ENCODE data around the gene SIX6. TPM values are rescaled to one million over a fixed set of nuclear protein-coding genes. Genes with fewer than 3 reads are reported as not detected.

Gene SIX6
- total and polyA plus RNA-seq, 2 donors (not counting 1 experiment from before 2014, with no cell fraction given), result not detected

- H3K9me3 ChIP-seq (ENCODE audit: control extremely low read depth in 1 of 3, control insufficient read depth in 2 of 3, insufficient read depth in 1 of 3, low read length in 2 of 3), result peaks cover 0 to 45% (median 2%) of the 10 kb centered on the region in 3 donors
- Mint-ChIP-seq H3K27me3 (peaks cover 64% of the 10 kb centered on the region), H3K4me1 (peaks cover 13% of the 10 kb centered on the region), H3K9me3 (ENCODE audit: insufficient read depth) (no peaks in the 10 kb centered on the region), H3K27ac (peak overlapping the region; percentile 32), H3K4me3 (no peak overlapping the region)
- peaks cover 24 to 36% of the 10 kb centered on the region in 2 donors for H3K4me1 ChIP-seq (ENCODE audit: control insufficient read depth in 2 of 2, insufficient read depth in 2 of 2, low read length in 2 of 2)
- no peaks in the 10 kb centered on the region for H3K36me3 ChIP-seq (replicated peaks in 1 of 2; ENCODE audit: control extremely low read depth in 1 of 2, control insufficient read depth in 1 of 2, extremely low read depth in 1 of 2, insufficient read depth in 2 of 2, low read length in 1 of 2)
- no peak overlapping the region for H3K9ac ChIP-seq (ENCODE audit: low read length)
- H3K4me3 ChIP-seq (ENCODE audit: control extremely low read depth in 1 of 5, extremely low read depth in 1 of 5, insufficient read depth in 1 of 5, low read depth in 2 of 5, low read length in 4 of 5), result no peak overlapping the region
- POLR2A ChIA-PET, result no interaction called here
- no peak overlapping the region for H3K27ac ChIP-seq (ENCODE audit: low read length in 2 of 2)
- H3K27me3 ChIP-seq (replicated peaks in 1 of 4; ENCODE audit: control extremely low read depth in 1 of 4, control insufficient read depth in 3 of 4, insufficient read depth in 4 of 4, low read length in 3 of 4), result peaks cover 0 to 92% (median 84%) of the 10 kb centered on the region in 4 experiments
- 10% methylated on average over 53 of the region's 58 CpGs for WGBS (ENCODE audit: insufficient coverage)
- no peaks in the 10 kb centered on the region for H4K20me1 ChIP-seq (ENCODE audit: control insufficient read depth, insufficient read depth, low read length, poor library complexity, severe bottlenecking)
- DNase-seq, result peak; percentile 36
- no peak for TF ChIP-seq EZH2 (IDR thresholded peaks at IDR 0.05; ENCODE audit: borderline replicate concordance, insufficient read depth, low read depth, low read length, poor library complexity, severe bottlenecking)
- TF ChIP-seq CTCF (IDR thresholded peaks at IDR 0.05), result no peak
- no peaks in the 10 kb centered on the region for H3K79me2 ChIP-seq (ENCODE audit: control insufficient read depth, insufficient read depth, low read length)
- no peak for ATAC-seq (ENCODE audit: low read depth)
- CTCF ChIA-PET, result no interaction called here
- no peak overlapping the region for H2AFZ ChIP-seq (ENCODE audit: insufficient read depth, low read depth, low read length, poor library complexity, severe bottlenecking)
- intact Hi-C loops (cut with micrococcal nuclease), result loop anchor here (5.0 kb wide), 2 partner anchors 128 to 143 kb away; no protein-coding TSS in a partner anchor
- H3K4me2 ChIP-seq (replicated peaks; ENCODE audit: low read depth, low read length, poor library complexity, severe bottlenecking), result peak overlapping the region; percentile 15
Observed at GRCh38 chr14:60509438-60510253, 700 bp downstream of the SIX6 start.

All from B cell (primary cell).